GM21423 (cell line): ENCODE results near the gene ATP6V1C2.
A peak's percentile ranks its signal among the peaks of the same experiment; 100 is the strongest.

Source experiments
- ATAC-seq: cut with Tn5 transposase; IDR thresholded peaks from one replicate; pipeline ENCODE4 v1.9.1; 2021; ENCODE audit warnings: mild to moderate bottlenecking, moderate library complexity; ENCODE audit not compliant: unreplicated experiment

ATP6V1C2 gene, protein sequence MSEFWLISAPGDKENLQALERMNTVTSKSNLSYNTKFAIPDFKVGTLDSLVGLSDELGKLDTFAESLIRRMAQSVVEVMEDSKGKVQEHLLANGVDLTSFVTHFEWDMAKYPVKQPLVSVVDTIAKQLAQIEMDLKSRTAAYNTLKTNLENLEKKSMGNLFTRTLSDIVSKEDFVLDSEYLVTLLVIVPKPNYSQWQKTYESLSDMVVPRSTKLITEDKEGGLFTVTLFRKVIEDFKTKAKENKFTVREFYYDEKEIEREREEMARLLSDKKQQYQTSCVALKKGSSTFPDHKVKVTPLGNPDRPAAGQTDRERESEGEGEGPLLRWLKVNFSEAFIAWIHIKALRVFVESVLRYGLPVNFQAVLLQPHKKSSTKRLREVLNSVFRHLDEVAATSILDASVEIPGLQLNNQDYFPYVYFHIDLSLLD

DNA sequence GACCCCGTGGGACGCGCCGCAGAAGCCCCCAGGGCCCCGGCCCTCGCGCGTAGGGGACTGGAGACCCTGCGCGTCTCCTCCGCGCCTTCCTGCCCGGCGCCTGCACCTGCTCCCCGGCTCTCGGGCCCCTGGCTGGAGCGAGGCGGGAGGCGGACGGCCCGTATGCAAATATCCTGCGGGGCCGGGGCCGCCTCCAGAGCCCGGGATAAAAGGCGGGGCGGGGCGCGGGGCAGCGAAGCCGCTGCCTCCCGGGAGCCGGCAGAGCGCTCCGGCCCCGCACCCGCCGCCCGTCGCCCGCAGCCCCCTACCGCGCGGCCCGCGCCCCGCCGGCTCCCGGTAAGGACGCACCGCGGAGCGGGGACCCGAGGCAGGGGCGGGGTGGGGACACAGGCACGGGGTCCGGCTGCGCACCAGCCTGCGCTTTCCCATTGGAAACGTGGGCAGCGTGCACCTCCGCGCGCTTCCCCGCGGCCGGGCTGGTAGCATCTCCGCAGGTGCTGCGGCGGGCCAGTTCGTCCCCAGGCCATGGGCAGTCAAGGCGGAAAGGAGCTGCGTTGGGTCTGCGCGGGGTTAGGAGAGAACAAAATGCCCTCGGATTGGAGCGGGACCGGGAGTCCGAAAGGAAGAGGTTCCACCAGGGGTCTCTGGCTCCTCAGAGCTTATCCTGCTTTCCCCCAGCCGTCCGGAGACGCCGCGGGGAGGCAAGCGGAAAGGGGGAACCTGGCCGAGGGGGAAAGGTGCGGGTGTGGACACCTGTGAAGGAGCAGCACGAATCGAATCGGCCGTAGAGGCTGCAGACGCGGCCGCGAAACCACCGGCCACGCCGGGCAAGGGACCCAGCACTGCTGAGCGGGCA, at the start of gene ATP6V1C2:
Gene ATP6V1C2, plus strand, starts transcription at position 235 of the 856 bp plus-strand sequence. CDS start 1,220 bp downstream, outside the sequence.
- ATAC-seq: peak; percentile 82

DNA sequence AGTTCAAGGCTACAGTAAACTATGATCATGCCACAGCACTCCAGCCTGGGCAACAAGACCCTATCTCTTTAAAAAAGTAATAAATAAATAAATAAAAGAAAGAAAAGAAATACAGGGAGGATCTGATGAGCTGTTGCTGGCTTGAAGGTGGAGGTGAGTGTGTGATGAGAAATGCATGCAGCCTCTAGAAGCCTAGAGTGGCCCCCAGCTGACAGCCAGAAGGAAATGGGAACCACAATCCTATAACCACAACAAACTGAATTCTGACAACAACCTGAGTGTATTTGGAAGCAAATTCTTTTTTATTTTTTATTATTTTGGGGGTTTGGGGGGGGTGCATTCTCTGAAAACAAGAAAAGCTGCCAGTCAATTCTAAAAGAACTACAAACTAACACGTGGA, 46.3 kb upstream of the ATP6V1C2 start:
- ATAC-seq: no peak

DNA sequence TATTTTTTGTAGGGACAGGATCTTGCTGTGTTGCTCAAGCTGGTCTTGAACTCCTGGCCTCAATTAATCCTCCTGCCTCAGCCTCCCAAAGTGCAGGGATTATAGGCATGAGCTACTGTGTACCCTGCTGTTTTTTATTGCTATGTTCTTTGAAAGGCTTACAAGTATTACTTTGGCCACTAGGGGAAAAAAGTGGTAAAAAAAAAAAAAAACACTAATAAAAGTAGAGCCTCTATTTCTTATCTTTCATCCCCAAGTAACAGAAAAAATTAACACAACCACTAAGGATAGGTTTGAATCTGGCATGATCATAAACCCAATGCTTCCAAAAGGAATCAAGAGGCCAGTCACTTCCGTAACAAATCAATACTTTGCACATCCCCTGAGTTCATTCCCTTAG, 43.2 kb upstream of the ATP6V1C2 start:
- no peak for ATAC-seq

DNA sequence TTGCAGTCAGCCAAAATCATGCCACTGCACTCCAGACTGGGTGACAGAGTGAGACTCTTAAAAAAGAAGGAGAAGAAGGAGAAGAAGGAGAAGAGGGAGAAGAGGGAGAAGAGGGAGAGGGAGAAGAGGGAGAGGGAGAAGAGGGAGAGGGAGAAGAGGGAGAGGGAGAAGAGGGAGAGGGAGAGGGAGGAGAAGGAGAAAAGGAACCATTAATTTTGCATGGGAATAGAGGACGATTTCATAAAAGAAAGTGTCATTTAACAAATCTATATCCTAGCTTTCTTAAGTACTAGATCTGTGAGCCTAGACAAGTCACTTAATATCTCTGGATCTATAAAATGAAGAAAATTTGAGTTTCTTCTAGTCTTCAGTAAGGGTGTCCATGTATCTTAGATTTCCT, 41.2 kb upstream of the ATP6V1C2 start:
- ATAC-seq: no peak

DNA sequence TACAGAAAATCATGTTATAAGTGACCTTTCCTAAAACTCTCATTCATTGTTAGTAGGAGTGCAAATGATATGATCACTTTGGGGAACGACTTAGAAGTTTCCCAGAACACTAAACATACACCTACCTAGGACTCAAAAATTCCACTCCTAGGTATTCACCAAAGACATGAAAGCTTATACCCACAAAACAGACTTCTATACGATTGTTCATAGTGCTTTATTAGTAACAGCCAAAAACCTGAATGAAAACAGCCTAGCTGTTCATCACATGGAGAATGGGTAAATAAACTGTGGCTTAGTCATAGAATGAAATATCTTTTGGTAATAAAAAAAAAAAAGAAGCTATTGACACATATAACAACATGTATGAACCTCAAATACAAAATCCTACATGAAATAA, 40.5 kb upstream of the ATP6V1C2 start:
- no peak for ATAC-seq

DNA sequence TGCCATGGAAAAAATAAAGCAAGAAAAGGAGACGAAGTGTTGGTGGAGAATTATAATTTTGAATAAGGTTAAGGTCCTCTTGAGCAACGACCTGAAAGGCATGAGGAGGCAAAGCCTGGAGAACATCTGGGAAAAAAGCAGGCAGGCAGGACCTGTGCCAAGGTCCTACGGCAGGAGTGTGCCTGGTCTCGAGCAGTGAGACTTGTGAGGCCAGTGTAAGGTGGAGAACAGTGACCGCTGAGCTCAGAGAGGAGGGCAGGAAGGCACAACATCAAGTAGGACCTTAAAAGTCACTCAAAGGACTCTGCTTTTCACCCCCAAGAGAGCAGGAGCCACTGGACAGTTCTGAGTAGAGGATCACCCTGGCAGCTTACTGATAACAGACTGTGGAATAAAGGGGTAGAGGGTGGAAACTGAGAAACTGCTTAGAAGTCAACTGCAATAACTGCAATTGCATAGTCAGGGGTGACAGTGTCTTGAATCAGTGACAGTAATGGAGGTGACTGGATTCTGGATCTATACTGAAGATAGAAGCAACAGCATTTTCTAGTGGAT, 35.2 kb upstream of the ATP6V1C2 start:
- ATAC-seq: no peak

DNA sequence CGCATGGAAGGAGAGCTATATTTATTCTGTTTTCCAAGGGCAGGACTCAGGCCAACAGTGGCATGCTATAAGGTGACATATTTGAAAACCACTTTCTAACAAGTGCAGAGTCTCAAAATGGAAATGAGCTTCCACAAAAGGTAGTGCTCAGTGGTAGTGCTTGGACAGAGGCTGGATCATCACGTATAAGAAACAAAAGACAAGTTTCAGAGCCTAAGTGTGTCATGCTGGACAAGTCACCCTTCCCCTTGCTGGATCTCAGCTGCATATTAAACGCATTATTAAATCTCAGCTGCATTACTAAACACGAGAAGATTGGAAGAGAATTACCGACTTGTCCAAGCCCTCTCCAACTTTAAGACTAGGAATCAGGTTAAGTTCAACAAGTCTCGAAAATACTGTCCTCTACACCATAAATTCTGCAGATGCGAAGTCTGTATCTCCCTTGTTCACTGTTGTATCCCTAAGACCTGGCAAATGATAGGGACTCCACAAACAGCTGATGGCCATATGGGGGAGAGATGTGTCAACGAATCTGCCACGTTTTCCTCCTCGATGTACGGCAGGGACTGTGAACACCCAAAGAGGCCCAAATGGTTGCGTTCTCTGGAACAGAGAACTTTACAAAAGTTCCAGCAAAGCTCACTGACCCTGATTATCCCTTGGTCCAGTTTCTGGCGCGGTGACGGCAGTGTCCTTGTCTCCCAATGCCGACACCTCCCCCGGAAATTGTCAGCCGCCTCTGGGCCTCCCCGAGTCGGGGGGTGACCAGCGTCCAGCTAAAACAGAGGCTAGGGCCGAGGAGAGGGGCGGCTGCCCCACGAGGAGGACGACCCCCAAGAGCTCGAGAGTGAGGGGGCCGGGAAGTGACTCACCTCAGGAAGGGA, 32.3 kb upstream of the ATP6V1C2 start:
- peak; percentile 25 for ATAC-seq

DNA sequence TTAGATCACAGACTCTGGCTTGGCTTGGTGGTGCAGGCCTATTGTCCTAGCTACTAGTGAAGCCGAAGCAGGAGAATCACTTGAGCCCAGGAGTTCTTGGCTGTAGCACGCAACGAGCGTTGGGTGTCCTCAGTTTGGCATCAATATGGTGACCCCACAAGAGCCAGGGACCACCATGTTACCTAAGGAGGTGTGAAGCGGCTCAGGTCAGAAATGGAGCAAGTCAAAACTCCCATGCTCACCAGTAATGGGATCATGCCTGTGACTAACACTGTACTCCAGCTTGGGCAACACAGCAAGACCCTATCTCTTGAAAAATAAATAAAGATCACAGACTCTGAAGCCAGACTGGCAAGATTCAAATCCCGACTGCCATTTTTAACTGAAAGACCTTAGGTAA, 29.9 kb upstream of the ATP6V1C2 start:
- no peak for ATAC-seq

DNA sequence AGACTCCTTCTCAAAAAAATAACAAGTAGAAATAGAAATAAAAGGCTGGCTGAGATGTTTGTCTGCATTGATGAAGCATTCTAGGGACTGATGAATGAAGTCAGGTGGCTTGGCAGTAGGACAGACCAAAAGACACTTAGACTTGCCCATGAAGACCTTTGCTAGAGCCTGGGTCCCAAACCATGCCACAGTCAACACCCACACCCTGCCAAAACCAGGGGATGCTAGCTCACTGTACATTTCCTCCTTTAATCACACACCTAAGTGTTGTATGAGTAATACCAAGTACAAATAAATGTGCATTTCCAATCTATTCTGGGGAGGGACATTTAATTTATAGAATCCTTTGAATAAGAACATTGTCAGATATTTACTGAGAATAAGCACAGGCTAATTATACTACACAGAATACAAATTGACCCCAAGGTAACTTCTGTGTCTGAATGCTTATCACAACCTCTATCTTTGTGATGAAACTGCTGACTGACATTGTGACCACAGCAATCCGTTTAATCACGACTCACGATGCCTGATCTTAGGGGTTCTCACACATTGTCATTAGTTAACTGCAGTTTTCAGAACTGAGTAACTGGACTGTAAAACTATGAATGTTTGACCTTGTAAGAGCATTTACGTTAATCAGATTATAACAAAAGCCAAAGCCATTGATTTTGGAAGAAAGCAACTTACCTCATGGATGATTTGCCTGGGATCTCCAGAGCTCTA, 21.2 kb upstream of the ATP6V1C2 start:
- ATAC-seq: no peak

DNA sequence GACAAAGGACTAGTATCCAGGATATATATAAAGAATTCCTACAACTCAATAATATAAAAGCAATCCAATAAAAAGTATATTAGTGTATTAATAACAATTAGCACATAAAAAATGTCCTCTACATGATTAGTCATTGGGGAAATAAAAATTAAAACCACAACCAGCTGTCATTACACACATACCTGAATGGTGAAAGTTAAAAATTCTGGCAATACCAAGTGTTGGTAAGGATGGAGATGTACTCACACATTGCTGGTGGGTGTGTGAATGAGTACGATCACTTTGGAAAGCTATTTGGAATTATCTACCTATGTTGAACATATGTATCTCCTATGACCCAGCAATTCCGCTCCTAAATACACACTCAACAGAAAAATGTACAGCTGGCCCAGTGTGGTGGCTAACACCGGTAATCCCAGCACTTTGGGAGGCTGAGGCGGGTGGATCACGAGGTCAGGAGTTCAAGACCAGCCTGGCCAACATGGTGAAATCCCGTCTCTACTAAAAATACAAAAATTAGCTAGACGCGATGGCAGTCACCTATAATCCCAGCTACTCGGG, 17.3 kb upstream of the ATP6V1C2 start:
- ATAC-seq: no peak

DNA sequence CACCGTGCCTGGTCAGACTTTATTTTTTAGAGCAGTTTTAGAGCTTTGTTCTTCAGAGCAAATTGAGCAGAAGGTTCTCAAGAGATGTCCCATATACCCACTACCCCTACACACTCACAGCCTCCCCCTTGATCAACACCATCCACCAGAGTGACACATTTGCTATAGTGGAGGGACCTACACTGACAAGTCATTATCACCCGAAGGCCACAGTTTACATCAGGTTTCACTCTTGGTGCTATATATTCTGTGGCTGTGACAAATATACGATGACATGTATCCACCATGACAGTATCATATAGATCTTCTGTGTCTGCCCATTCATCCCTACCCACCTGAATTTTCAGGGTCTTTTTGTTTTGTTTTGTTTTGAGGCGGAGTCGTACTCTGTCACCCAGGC, 15.4 kb upstream of the ATP6V1C2 start:
- no peak for ATAC-seq

DNA sequence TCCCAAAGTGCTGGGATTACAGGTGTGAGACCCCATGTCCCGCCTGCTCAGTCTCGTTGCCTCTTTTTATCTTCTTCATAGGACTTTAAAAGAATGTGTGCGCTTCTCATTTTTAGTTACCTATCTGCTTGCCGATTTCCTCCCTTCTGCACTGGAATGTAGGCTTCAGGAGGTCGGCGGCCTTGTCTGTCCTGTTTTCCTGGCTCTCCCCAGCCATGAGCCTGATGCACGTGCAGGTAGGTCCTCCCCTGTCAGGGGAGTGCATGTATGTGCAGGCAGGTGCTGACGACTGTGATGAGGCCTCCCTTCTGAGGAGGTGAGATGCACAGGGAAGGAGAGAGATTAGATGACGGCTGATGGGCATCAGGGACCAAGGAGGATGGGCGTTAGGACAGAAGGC, 13.6 kb upstream of the ATP6V1C2 start:
- ATAC-seq: no peak

DNA sequence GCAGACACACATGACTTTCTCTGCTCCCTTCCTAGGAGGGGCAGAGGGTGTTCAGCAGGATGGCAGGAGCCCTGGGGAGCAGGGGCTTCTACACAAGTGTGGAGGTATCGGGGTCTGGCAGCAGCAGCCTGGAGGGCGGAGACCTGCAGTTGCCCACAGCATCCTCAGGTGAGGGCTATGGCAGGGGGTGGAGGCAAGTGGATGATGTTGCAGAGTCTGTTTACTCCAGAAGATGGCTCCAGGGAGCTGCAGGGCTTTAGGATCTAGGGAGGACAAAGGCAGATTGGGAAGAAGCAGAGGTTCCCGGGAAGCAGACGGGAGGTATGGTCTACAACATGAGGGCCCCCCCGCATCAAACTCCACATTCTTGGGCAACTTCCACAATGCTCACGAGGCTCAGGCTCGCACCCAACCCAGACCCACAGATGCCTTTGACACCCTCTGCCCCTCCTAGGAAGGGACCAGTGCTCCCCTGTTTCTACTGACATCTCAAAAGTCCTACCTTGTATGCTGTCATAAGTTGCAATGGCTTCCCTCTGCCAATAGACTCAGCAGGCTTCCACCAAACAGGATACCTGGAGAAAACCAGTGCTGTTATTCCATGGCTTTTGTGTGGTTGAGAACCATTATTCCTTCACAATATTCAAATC, 12.0 kb upstream of the ATP6V1C2 start:
- no peak for ATAC-seq

DNA sequence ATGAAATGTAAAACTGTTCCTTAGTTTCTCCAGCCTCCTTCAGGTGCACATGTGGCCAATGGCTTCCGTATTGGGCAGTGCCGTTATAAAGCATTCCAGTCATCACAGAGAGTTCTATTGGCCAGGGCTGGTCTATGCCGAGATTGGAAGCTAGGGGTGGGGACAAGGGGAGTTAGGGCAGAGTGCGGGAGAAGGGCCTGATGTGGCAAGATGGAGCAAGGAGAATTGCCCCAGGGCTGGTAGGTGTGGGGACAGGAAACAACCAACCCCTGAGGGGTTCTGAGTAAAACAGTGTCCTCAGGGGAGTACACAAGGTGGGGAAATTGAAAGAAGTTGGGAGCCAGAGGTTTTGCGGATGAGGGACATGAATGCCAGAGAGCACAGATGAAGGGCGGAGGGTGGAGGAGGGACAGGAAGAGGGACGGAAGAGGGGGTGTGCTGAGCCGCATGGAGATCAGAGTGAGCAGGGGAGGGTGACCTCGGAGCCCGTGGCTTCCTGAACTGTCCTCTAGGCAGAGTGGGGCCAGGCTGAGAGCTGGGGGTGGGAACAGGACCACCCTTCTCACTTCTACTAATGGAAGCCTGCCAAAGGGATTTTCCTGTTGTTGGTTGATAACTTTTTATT, 9.1 kb upstream of the ATP6V1C2 start:
- no peak for ATAC-seq

DNA sequence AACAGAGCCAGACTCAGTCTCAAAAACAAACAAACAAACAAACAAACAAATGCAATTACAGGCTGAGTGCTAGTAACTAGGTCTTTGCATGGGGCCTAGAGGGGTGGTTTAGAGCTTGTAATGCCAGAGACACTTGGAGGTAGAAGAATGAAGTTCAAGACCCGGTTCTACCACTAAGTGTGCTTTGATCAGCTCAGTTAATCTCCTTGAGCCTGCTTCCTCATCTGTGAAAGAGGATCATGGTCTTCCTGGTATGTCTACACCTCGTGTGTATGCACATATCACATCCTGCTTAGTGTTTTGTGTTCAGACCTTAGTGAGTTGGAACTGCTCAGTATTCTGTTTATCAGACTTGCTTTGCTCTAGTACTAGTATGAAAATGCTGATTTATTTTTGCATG, 4.8 kb upstream of the ATP6V1C2 start:
- no peak for ATAC-seq

DNA sequence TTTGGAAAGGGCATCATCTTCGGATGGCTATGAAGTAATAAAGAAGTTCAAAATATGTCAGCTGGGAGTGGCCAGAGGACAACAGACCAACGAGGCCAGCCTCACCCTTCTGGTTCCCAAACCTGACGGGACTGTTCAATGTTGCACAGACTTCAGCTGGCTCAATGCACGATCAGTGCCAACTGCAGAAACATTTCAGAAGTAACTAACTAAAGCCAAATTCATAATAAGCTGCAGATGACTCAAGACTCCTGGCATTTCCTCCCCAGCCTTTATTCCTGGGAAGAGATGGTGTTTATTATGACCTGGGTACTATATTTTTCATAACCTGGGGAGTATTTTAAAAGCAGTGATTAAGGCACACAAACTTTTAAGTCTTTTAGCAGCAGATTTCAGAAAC, 3.8 kb upstream of the ATP6V1C2 start:
- ATAC-seq: no peak

DNA sequence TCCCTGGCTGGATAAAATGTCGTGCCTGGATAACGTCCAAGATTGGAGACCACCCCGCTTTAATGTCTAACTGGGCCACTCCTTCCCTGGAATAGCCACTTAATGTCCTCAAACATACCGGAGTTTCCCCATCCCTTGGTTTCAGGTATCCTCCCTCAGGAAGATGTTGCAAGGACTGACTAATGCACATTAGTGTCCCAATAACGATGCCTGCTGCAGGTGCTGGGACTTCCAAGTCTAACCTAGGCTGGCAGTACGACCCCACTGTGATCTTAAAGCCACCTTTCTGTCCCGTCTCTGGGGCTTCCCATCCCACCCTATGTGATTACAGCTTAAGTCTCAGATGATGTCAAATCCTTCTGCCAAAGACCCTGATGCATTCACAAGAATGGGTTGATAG, 1.1 kb upstream of the ATP6V1C2 start:
- no peak for ATAC-seq

DNA sequence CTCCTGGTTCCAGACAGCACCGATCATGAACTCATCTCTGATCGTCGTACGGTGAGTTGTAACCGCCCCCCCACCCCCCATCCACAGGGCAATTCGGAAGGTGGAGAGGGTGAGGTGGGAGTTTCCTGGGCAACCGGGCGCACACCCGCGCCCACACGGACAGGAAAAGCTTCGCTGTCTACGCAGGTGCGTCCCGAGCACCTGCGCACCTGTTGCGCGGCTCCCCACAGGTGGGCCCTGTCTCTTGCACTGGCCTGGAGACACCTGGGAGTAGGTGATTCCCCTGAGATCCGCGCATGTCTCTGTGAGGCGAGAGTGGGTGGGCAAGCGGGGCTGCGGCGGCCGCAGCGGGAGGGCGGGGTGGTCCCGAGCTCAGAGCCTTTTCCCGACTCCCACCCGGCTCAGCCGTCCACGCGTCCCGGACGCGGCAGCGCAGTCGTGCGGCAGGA, 459 bp upstream of the ATP6V1C2 start:
- peak; percentile 17 for ATAC-seq
